Heart left ventricle (tissue), 16 donors: ENCODE data around the gene PAX5. TPM values are rescaled to one million over a fixed set of nuclear protein-coding genes. Genes with fewer than 3 reads are reported as not detected.
A peak's percentile ranks its signal among the peaks of the same experiment; 100 is the strongest.

Experiments used
- ATAC-seq, 4 donors: fragments of 200-7000 bp; cut with Tn5 transposase; one replicate each; pipeline ENCODE4 v1.9.1; 2020 to 2022; ENCODE audit warnings: moderate library complexity in 4 of 4, mild to moderate bottlenecking in 3 of 4, moderate number of reproducible peaks in 1 of 4
- DNase-seq, 5 donors: peaks; one replicate each; pipeline ENCODE4 v3.0.0-alpha.2; 2020
- H3K27ac ChIP-seq, 12 donors: fragments of 200-600 bp; sonication (generic) in 4 of 12; one replicate each; pipeline versions ENCODE4 v1.5.0 to v1.8.0; 2016 to 2022; ENCODE audit warnings: mild to moderate bottlenecking in 2 of 12
- H3K27me3 ChIP-seq, 9 donors: fragments of 200-600 bp; sonication (generic) in 2 of 9; one replicate each; pipeline versions ENCODE4 v1.5.1 to v1.8.0; 2016 to 2022; ENCODE audit warnings: mild to moderate bottlenecking in 3 of 9
- H3K36me3 ChIP-seq, 9 donors: fragments of 200-600 bp; sonication (generic) in 2 of 9; one replicate each; pipeline versions ENCODE4 v1.5.0 to v1.8.0; 2018 to 2022; ENCODE audit warnings: mild to moderate bottlenecking in 2 of 9
- H3K4me1 ChIP-seq, 12 donors: fragments of 200-600 bp; sonication (generic) in 4 of 12; one replicate each; pipeline versions ENCODE4 v1.5.0 to v1.8.0; 2016 to 2022; ENCODE audit warnings: mild to moderate bottlenecking in 3 of 12
- H3K4me3 ChIP-seq, 12 donors: fragments of 200-600 bp; sonication (generic) in 4 of 12; one replicate each; pipeline versions ENCODE4 v1.5.0 to v1.8.0; 2017 to 2022; ENCODE audit warnings: mild to moderate bottlenecking in 9 of 12, moderate library complexity in 4 of 12
- H3K9me3 ChIP-seq, 12 donors: fragments of 200-600 bp; sonication (generic) in 4 of 12; one replicate each; pipeline versions ENCODE4 v1.5.0 to v1.8.0; 2016 to 2022; ENCODE audit warnings: mild to moderate bottlenecking in 1 of 12
- POLR2A ChIP-seq, 2 donors: fragments of 450-650 bp; IDR thresholded peaks; one replicate each; pipeline ENCODE4 v1.6.1; 2017; ENCODE audit warnings: antibody characterized with exemption in 2 of 2, mild to moderate bottlenecking in 2 of 2, moderate library complexity in 2 of 2
- WGBS, 4 donors: extraction: QIAGEN DNeasy Blood & Tissue Kit in 2 of 4; methylation state at CpG; one replicate each; pipeline versions ENCODE4 v1.1.5 to v1.1.7; 2013 to 2018; 5-methylcytosine and 5-hydroxymethylcytosine counted together
- intact Hi-C, 10 donors: fragments of 100-400 bp; cut with DNase I; formaldehyde crosslinking; loops; one replicate each; pipeline versions ENCODE4 v1.11.1 to v1.14.2; 2022
- polyA plus RNA-seq, 2 donors: library from polyadenylated mRNA; stranded (reverse); fragments of 200-250 nt; gene quantifications; one replicate each; pipeline ENCODE4 v1.2.3, GENCODE V29; 2013
- total RNA-seq, 9 donors: library from RNA; depleted of rRNA in 2 of 9; stranded (reverse); fragments of >200 nt in 2 of 9; fragmentation: NEBNext Ultra II Directional in 3 of 9; extraction: Animal tissue kit (Norgen Biotek cat#: 25700) in 3 of 9; gene quantifications; one replicate each; pipeline versions ENCODE4 v1.1.0 to v1.2.4, GENCODE V29; 2016 to 2023
- TF ChIP-seq, protein P1 (sequence below), 12 donors: fragments of 200-600 bp; sonication (generic) in 4 of 12; IDR thresholded peaks; one replicate each; pipeline versions ENCODE4 v1.5.0 to v1.8.0; 2018 to 2022; ENCODE audit warnings: antibody characterized with exemption in 12 of 12, mild to moderate bottlenecking in 5 of 12
- donor health status: ischemic (EF 13 %, LVEDD 7.1; RV severe dilation, severe dysfunction).
- donor health status: healthy with polysubstance abuse.
- donor health status: DM: no; HTN: yes; CAD: no.
- donor health status: DM: no; HTN: no; CAD: no.
- donor health status: ischemic (EF 25% LVEDD 6.9; RV normal size, moderate dysfunction).
- donor health status: ischemic (EF 25% LVEDD 5.7; RV mildly dilated, moderate dysfunction).
- donor health status: healthy.
- donor health status: DM: yes; HTN: yes; CAD: no.
- donor health status: ischemic (EF 35%, LVEDD 5.7; RV mildly dilated, moderate dysfunction).
- donor health status: nonischemic (EF 11% LVEDD 7.7; RV severe dilation, severe dysfunction).
- donor health status: DM: yes; HTN: yes; CAD: no.
- donor health status: PGD.
- donor health status: ischemic (EF 29% LVEDD 5.4; RV normal size, mild dysfunction).
- donor health status: nonischemic (EF 23%, LVEDD 6.1; RV moderate dilation, normal function).

The PAX5 gene
- total and polyA plus RNA-seq, 11 donors, result 0.01 to 0.37 (median 0.08) TPM; not detected in 7

DNA sequence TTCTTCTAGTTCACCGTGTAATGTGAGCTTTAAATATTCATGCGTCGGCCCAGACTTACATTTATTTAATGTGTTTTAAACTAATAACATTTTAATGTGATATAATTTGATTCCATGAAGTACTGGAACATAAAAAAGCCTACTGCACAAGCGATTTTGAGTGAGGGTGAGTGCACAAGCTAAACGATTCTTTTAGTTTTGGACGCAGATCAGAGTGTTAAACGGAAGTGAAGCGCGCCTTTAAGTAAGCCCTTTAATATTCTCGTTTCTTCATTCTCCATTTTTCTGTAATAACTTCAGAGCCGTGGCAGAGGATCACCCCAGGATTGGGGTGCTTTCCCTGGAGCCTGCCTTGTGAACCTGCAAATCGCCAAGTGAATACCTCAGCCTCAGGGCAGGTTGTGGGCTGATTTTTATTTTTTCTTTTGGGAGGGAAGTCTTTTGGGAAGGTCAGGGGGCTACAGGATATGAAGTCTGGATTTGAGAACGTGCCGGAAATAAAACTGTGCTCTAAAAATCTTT lies 4.9 kb upstream of the PAX5 start:
- no peaks in the 10 kb centered on the region for H3K9me3 ChIP-seq
- ATAC-seq (no peak), DNase-seq (no peak)
- intact Hi-C loops, result no loop called here
- no peak overlapping the region for H3K4me3 ChIP-seq
- TF ChIP-seq, protein P1, sequence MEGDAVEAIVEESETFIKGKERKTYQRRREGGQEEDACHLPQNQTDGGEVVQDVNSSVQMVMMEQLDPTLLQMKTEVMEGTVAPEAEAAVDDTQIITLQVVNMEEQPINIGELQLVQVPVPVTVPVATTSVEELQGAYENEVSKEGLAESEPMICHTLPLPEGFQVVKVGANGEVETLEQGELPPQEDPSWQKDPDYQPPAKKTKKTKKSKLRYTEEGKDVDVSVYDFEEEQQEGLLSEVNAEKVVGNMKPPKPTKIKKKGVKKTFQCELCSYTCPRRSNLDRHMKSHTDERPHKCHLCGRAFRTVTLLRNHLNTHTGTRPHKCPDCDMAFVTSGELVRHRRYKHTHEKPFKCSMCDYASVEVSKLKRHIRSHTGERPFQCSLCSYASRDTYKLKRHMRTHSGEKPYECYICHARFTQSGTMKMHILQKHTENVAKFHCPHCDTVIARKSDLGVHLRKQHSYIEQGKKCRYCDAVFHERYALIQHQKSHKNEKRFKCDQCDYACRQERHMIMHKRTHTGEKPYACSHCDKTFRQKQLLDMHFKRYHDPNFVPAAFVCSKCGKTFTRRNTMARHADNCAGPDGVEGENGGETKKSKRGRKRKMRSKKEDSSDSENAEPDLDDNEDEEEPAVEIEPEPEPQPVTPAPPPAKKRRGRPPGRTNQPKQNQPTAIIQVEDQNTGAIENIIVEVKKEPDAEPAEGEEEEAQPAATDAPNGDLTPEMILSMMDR (IDR thresholded peaks at IDR 0.05), result no peak
- no peak for TF ChIP-seq POLR2A (IDR thresholded peaks at IDR 0.05)
- peaks cover 4 to 44% (median 27%) of the 10 kb centered on the region in 12 donors for H3K4me1 ChIP-seq
- whole genome bisulfite sequencing, 4 donors, result 19 to 41% (median 29%) methylated on average over 14 of the region's 14 CpGs
- H3K27me3 ChIP-seq, result peaks cover 57 to 100% (median 86%) of the 10 kb centered on the region in 9 donors
- no peak overlapping the region for H3K27ac ChIP-seq
- H3K36me3 ChIP-seq, result no peaks in the 10 kb centered on the region

DNA sequence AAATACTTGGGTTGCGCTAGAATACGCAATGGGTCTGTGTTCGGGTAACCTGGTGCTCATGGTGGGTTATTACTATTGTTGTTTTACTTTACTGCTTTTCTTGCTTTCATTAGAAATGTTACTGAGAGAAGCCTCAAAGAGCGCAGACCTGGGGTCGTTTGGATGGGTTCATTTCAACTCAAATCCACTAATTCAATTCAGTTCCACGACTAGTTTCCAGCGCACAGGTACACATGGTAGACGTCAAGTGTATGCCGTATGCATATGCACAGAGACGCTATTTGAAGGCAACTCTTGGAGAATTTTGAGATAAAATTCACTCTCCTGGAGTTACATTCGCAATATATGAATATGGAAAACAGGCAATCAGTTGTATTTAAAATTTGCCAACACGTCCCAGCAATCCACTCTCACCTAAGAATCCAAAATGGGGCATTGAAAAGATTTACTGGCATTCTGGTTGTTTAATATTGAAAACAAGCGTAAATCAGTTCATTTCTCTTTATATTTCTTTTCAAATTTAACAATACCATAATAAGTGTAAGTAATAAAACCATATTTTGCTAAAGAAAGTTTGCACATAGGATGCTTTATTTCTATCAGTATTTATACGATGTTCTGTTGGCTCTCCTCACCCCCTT lies 4.4 kb upstream of the PAX5 start:
- 12 to 19% (median 15%) methylated on average over 14 of the region's 14 CpGs for WGBS, 4 donors
- Histone ChIP-seq H3K4me3 (no peak overlapping the region), H3K36me3 (no peaks in the 10 kb centered on the region), H3K27me3 (peaks cover 63 to 100% (median 92%) of the 10 kb centered on the region in 9 donors), H3K9me3 (no peaks in the 10 kb centered on the region), H3K4me1 (peaks cover 4 to 47% (median 30%) of the 10 kb centered on the region in 12 donors), H3K27ac (no peak overlapping the region)
- no peak for DNase-seq
- ATAC-seq, result no peak
- intact Hi-C loops, result no loop called here
- TF ChIP-seq, protein P1 (IDR thresholded peaks at IDR 0.05), result no peak
- no peak for TF ChIP-seq POLR2A (IDR thresholded peaks at IDR 0.05)

DNA sequence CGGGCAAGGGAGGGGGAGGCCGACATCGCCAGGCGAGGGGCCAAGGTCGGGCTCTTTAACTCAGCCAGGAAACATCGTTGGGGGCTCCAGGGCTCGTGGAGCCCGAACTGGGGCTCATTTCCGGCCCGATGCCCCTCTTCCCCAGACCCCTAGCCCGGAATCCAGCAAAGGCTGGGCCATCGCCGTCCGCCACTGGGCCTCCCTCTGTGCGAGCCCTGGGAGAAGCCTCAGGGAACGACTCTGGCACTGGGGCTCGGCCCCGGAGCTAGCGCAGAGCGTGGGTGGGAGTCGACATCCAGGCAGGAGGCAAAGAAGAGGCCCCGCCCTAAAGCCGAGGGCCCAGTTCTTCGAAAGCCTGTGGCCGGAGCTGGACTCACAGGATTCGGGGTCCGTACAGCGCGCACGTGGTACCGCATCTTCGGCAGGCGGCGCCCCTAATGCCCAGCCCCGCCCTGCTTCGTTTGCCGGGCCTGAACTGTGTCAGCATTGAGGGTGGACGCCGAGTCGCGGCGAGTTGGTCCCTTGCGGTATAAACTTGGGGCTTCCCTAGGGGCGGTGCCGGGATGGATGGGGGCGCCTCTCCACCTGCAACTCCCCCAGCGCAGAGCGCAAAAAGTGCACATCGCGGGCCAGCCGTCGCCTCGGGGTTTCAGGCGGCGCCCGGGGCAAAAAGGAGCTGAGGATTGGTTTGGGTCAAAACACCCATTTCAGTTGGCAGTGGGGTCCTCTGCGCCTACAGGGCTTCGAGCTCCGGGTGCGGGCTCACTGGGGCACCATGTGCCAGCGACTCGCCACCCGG lies 3.6 kb upstream of the PAX5 start:
- H3K9me3 ChIP-seq, result no peaks in the 10 kb centered on the region
- H3K36me3 ChIP-seq, result no peaks in the 10 kb centered on the region
- peaks cover 70 to 100% (median 95%) of the 10 kb centered on the region in 9 donors for H3K27me3 ChIP-seq
- ATAC-seq (peak in 3 of 4 donors; percentile 14 to 58 (median 15)), DNase-seq (peak in 1 of 5 donors; percentile 41)
- intact Hi-C loops, result no loop called here
- 2 to 5% (median 3%) methylated on average over 25 to 63 of the region's 63 CpGs for WGBS, 4 donors
- TF ChIP-seq POLR2A (IDR thresholded peaks at IDR 0.05), result no peak
- peaks cover 4 to 47% (median 30%) of the 10 kb centered on the region in 12 donors for H3K4me1 ChIP-seq
- H3K27ac ChIP-seq, result no peak overlapping the region
- peak overlapping the region in 11 of 12 donors; percentile 32 to 67 (median 52) for H3K4me3 ChIP-seq

DNA sequence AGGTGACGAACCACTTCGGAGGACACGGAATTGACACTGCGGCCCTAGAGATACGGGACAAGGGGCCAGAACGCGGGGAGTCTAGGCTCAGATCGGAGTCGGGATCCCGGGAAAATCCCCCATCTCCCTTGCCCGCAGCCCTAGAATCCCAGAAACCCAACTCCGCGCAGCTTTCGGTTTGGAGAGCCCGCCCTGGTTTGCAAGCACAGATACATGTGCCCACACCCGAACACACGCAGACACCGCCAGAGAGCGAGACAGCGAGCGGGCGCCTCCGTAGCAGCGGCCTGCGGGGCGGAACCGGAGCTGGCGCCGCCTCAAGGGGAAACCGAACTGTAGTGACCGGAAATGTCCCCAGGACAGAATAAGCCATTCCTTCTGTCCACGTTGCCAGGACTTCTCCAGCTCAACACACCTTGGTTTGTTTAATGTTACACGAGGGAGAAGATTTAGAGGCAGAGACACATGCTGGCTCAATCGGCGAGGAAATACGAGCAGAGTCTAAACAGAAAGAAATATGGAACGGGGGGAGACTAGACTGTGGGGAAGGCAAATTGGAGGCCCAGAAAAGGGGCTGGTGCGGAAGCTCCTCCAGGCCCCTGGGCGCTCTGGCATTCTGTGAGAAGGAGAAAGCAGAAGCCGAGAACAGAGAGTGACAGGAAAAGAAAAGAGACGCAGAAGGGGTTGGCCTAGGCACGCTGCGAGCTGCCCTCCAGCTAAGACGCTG lies 2.9 kb upstream of the PAX5 start:
- ATAC-seq (peak in 3 of 4 donors; percentile 61 to 81 (median 73)), DNase-seq (peak in 2 of 5 donors; percentile 41 to 42)
- Histone ChIP-seq H3K27me3 (peaks cover 78 to 100% (median 95%) of the 10 kb centered on the region in 9 donors), H3K4me1 (peaks cover 4 to 47% (median 30%) of the 10 kb centered on the region in 12 donors), H3K9me3 (no peaks in the 10 kb centered on the region), H3K27ac (no peak overlapping the region), H3K4me3 (peak overlapping the region; percentile 9 to 67 (median 52)), H3K36me3 (no peaks in the 10 kb centered on the region)
- intact Hi-C loops, result no loop called here
- no peak for TF ChIP-seq POLR2A (IDR thresholded peaks at IDR 0.05)
- 0 to 1% (median 1%) methylated on average over 44 of the region's 44 CpGs for WGBS, 4 donors
